ENCODE measurements around the gene AFG1L. TPM values are rescaled to one million over a fixed set of nuclear protein-coding genes. Genes with fewer than 3 reads are reported as not detected.
A peak's percentile ranks its signal among the peaks of the same experiment; 100 is the strongest.

AFG1L gene
- total RNA-seq (2014; rRNA removed; shearing (Covaris generic)) (4.1 and 4.3 TPM in 2 replicates), polyA plus RNA-seq (2016; fragmentation: Nextera tagmentation; extraction: Ambion mirVana) (5.4 and 8.7 TPM in 2 replicates)
- long read RNA-seq, full-length matches to known transcripts: 4 of 8 reads
- long read RNA-seq, partial matches to known transcripts: 1 of 8 reads
- long read RNA-seq, other reads (novel, unspliced or antisense): 3 of 8 reads

DNA sequence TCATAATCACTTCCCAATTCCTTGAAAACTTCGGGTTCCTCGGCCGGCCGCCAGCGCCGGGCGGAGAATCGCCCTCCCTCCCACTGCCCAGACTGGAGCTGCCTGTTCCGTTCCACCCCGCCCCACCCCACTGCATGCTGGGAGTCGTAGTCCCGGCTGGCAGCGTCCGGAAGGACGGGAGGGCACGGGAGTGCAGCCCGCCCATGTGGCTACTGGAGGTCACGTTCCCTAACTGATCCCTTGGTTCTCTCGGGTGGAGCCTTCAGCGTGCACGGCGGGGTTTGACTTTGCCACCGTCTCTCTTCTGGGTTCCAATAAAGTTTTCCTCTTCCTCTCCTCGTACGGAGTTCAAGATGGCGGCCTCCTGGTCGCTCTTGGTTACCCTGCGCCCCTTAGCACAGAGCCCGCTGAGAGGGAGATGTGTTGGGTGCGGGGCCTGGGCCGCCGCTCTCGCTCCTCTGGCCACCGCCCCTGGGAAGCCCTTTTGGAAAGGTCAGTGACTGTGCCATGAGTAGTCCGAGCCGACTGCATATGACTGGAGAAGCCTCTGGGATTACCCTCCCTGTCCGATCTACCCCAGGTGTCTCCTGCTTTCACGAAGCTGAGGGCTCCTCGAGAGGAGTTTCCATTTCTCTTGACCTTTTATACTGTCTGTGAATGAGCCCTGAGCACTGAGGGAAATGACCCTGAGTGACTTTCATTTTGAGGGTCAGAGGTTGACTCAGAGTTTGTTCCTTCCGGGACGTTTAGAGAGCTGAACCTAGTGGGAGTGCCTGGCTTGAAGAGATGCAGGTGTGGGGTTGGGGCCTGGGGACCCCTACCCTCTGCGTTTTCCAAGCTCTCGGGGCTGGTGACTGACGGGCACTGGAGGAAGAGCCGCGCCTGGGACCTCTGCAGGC lies at the start of gene AFG1L:
Gene AFG1L (plus strand): TSS at position 328 of the 899 bp plus-strand sequence. CDS start 26 bp downstream, at position 354.
- Histone ChIP-seq H3K9me2 (ENCODE audit: insufficient read depth) (no peaks in the 10 kb centered on the region), H3F3A (replicated peaks; ENCODE audit: low read depth) (0 out of 2 replicates have a peak, but pooled peaks cover 3% of the 10 kb centered on the region), H4K20me1 (replicated peaks; ENCODE audit: insufficient read depth) (no peaks in the 10 kb centered on the region), H3K79me2 (replicated peaks; ENCODE audit: insufficient read depth) (peaks cover 7% of the 10 kb centered on the region; the same call in 1 of the 2 replicates), H3K27ac (ENCODE audit: low read depth) (peak within 1 kb of the TSS; percentile 94), H3K4me3 (peak within 1 kb of the TSS; percentile 92), H3K4me1 (ENCODE audit: insufficient read depth) (peaks cover 10% of the 10 kb centered on the region), H3K27me3 (ENCODE audit: insufficient read depth) (no peaks in the 10 kb centered on the region), H2AFZ (peak within 1 kb of the TSS; percentile 93), H3K4me2 (peak within 1 kb of the TSS; percentile 90), H3K36me3 (ENCODE audit: insufficient read depth) (no peaks in the 10 kb centered on the region)
- Mint-ChIP-seq H3K36me3 (ENCODE audit: low read depth) (no peaks in the 10 kb centered on the region), H3K4me3 (peak within 1 kb of the TSS; percentile 94), H3K9me3 (no peaks in the 10 kb centered on the region), H3K27ac (peak within 1 kb of the TSS; percentile 98), H3K4me1 (peaks cover 9% of the 10 kb centered on the region; the same call in 2 of the 3 replicates), H3K27me3 (ENCODE audit: insufficient read depth, low read depth, poor library complexity) (peaks cover 4% of the 10 kb centered on the region)
- DNase-seq (ENCODE audit: low spot score) (peak; percentile 96), ATAC-seq (peak; percentile 96)
- TF ChIP-seq ETS1 (IDR thresholded peaks at IDR 0.05) (peak; percentile 92), ZNF462 (CRISPR knock-in tag; IDR thresholded peaks at IDR 0.05) (no peak), EZH2 (IDR thresholded peaks at IDR 0.05; ENCODE audit: low read depth, unreplicated experiment) (no peak), POLR2AphosphoS5 (IDR thresholded peaks at IDR 0.05; ENCODE audit: low read depth) (peak; percentile 56), JUNB (IDR thresholded peaks at IDR 0.05; ENCODE audit: unreplicated experiment) (no peak), STAT1 (IDR thresholded peaks at IDR 0.05; ENCODE audit: unreplicated experiment) (no peak), ZNF114 (CRISPR knock-in tag; IDR thresholded peaks at IDR 0.05) (no peak), ZNF331 (CRISPR knock-in tag; IDR thresholded peaks at IDR 0.05; ENCODE audit: low read depth) (no peak), CREB1 (CRISPR knock-in tag; IDR thresholded peaks at IDR 0.05; ENCODE audit: low read depth) (peak; percentile 35), EZH2phosphoT487 (IDR thresholded peaks at IDR 0.05; ENCODE audit: unreplicated experiment) (no peak)
- TF ChIP-seq, protein P1, sequence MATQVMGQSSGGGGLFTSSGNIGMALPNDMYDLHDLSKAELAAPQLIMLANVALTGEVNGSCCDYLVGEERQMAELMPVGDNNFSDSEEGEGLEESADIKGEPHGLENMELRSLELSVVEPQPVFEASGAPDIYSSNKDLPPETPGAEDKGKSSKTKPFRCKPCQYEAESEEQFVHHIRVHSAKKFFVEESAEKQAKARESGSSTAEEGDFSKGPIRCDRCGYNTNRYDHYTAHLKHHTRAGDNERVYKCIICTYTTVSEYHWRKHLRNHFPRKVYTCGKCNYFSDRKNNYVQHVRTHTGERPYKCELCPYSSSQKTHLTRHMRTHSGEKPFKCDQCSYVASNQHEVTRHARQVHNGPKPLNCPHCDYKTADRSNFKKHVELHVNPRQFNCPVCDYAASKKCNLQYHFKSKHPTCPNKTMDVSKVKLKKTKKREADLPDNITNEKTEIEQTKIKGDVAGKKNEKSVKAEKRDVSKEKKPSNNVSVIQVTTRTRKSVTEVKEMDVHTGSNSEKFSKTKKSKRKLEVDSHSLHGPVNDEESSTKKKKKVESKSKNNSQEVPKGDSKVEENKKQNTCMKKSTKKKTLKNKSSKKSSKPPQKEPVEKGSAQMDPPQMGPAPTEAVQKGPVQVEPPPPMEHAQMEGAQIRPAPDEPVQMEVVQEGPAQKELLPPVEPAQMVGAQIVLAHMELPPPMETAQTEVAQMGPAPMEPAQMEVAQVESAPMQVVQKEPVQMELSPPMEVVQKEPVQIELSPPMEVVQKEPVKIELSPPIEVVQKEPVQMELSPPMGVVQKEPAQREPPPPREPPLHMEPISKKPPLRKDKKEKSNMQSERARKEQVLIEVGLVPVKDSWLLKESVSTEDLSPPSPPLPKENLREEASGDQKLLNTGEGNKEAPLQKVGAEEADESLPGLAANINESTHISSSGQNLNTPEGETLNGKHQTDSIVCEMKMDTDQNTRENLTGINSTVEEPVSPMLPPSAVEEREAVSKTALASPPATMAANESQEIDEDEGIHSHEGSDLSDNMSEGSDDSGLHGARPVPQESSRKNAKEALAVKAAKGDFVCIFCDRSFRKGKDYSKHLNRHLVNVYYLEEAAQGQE (IDR thresholded peaks at IDR 0.05; ENCODE audit: unreplicated experiment): no peak
- TF ChIP-seq, protein P2, sequence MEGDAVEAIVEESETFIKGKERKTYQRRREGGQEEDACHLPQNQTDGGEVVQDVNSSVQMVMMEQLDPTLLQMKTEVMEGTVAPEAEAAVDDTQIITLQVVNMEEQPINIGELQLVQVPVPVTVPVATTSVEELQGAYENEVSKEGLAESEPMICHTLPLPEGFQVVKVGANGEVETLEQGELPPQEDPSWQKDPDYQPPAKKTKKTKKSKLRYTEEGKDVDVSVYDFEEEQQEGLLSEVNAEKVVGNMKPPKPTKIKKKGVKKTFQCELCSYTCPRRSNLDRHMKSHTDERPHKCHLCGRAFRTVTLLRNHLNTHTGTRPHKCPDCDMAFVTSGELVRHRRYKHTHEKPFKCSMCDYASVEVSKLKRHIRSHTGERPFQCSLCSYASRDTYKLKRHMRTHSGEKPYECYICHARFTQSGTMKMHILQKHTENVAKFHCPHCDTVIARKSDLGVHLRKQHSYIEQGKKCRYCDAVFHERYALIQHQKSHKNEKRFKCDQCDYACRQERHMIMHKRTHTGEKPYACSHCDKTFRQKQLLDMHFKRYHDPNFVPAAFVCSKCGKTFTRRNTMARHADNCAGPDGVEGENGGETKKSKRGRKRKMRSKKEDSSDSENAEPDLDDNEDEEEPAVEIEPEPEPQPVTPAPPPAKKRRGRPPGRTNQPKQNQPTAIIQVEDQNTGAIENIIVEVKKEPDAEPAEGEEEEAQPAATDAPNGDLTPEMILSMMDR (conservative IDR thresholded peaks at IDR 0.05; ENCODE audit: low read depth in 2 of 2): no peak

Data from GM23338 (cell line).